ENCODE measurements around the gene ALKBH7. TPM values are rescaled to one million over a fixed set of nuclear protein-coding genes. Genes with fewer than 3 reads are reported as not detected.

ALKBH7 gene
- total RNA-seq, 1 experiment from 2014 or later: 81.1 TPM

- CTCF ChIA-PET: no interaction called here
- TF ChIP-seq EZH2 (IDR thresholded peaks at IDR 0.05; ENCODE audit: low read length, unreplicated experiment) (no peak), EZH2phosphoT487 (IDR thresholded peaks at IDR 0.05; ENCODE audit: borderline replicate concordance, low read length) (no peak), CTCF (conservative IDR thresholded peaks at IDR 0.05; ENCODE audit: low read depth, low read length) (no peak)
- 0 out of 2 replicates have a peak, but pooled peaks cover 4% of the 10 kb centered on the region for H3K4me1 ChIP-seq (ENCODE audit: insufficient read depth, low read length)
- ATAC-seq (peak; percentile 46), DNase-seq (no peak)
- no peaks in the 10 kb centered on the region for H3K9me3 ChIP-seq (ENCODE audit: low read length)
- H3K9me2 ChIP-seq (replicated peaks; ENCODE audit: low read length): no peaks in the 10 kb centered on the region
- no peak overlapping the region for H3K4me3 ChIP-seq (ENCODE audit: low read length)
- H3F3A ChIP-seq (ENCODE audit: low read length, unreplicated experiment): no peaks in the 10 kb centered on the region
- H3K9ac ChIP-seq (ENCODE audit: low read length): no peak overlapping the region
- H3K36me3 ChIP-seq (ENCODE audit: low read depth, low read length): no peaks in the 10 kb centered on the region
- POLR2A ChIA-PET (ENCODE audit: unreplicated experiment): no interaction called here
- H3K27ac ChIP-seq (ENCODE audit: low read length): no peak overlapping the region
- intact Hi-C loops (cut with micrococcal nuclease): no loop called here
- H3K4me2 ChIP-seq (ENCODE audit: low read length): no peak overlapping the region
- H2AFZ ChIP-seq (ENCODE audit: low read length): no peak overlapping the region
- no peaks in the 10 kb centered on the region for H3K27me3 ChIP-seq (ENCODE audit: low read length)
- no TSS peak for BruUV-seq (replicated peaks)
- H3K79me2 ChIP-seq (ENCODE audit: low read length): no peaks in the 10 kb centered on the region
- H4K20me1 ChIP-seq (ENCODE audit: low read length): no peaks in the 10 kb centered on the region
Observed at GRCh38 chr19:6350688-6351087, 21.9 kb upstream of the ALKBH7 start.

- TF ChIP-seq EZH2 (IDR thresholded peaks at IDR 0.05; ENCODE audit: low read length, unreplicated experiment) (no peak), CTCF (conservative IDR thresholded peaks at IDR 0.05; ENCODE audit: low read depth, low read length) (no peak), EZH2phosphoT487 (IDR thresholded peaks at IDR 0.05; ENCODE audit: borderline replicate concordance, low read length) (no peak)
- no peaks in the 10 kb centered on the region for H3K79me2 ChIP-seq (ENCODE audit: low read length)
- H4K20me1 ChIP-seq (ENCODE audit: low read length): no peaks in the 10 kb centered on the region
- no peak overlapping the region for H3K27ac ChIP-seq (ENCODE audit: low read length)
- BruUV-seq (replicated peaks): no TSS peak
- DNase-seq (peak; percentile 81), ATAC-seq (peak; percentile 37)
- ChIA-PET POLR2A (ENCODE audit: unreplicated experiment) (interaction anchor here (0.7 kb wide), 1 partner anchor 391 kb away, joined by 3 read pairs; no protein-coding TSS in a partner anchor), CTCF (no interaction called here)
- no peak overlapping the region for H3K4me3 ChIP-seq (ENCODE audit: low read length)
- intact Hi-C loops (cut with micrococcal nuclease): no loop called here
- no peaks in the 10 kb centered on the region for H3K9me3 ChIP-seq (ENCODE audit: low read length)
- no peaks in the 10 kb centered on the region for H3K36me3 ChIP-seq (ENCODE audit: low read depth, low read length)
- H3K4me2 ChIP-seq (ENCODE audit: low read length): no peak overlapping the region
- no peaks in the 10 kb centered on the region for H3K9me2 ChIP-seq (replicated peaks; ENCODE audit: low read length)
- no peak overlapping the region for H3K9ac ChIP-seq (ENCODE audit: low read length)
- no peak overlapping the region for H2AFZ ChIP-seq (ENCODE audit: low read length)
- 0 out of 2 replicates have a peak, but pooled peaks cover 4% of the 10 kb centered on the region for H3K4me1 ChIP-seq (ENCODE audit: insufficient read depth, low read length)
- H3F3A ChIP-seq (ENCODE audit: low read length, unreplicated experiment): no peaks in the 10 kb centered on the region
- H3K27me3 ChIP-seq (ENCODE audit: low read length): no peaks in the 10 kb centered on the region
Observed at GRCh38 chr19:6352381-6353165, 20.0 kb upstream of the ALKBH7 start.

Measured in PC-3 (cell line).